ENCODE results near the gene MPPED2.

MPPED2 gene

DNA sequence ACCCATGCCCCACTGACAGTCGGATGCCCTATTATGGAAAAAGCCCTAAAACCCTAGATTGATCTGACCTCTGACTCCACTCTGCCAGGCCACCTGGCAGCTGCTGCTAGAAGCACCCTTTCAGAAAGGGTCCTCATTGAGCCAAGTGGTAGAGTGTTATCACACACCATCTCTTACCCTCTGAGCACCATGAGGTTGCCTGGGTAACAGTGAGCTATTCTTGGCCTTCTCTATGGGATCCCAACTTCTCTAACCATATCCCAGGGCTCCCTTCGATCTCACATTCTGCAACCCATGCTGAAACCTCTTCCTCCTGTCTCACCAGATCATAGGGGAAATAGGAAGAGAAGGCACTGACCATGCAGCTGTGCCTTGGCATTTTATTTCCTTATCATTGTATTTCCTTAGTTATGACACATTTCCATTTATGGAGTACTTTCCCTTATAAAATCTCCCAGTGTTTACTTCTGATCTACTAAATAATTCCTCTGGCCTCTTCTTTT lies 52.7 kb downstream of the MPPED2 start:
- no peak for DNase-seq (ENCODE audit: low spot score)

- no peak for DNase-seq (ENCODE audit: low spot score)
Observed at GRCh38 chr11:30527566-30527965, 58.6 kb downstream of the MPPED2 start.

DNA sequence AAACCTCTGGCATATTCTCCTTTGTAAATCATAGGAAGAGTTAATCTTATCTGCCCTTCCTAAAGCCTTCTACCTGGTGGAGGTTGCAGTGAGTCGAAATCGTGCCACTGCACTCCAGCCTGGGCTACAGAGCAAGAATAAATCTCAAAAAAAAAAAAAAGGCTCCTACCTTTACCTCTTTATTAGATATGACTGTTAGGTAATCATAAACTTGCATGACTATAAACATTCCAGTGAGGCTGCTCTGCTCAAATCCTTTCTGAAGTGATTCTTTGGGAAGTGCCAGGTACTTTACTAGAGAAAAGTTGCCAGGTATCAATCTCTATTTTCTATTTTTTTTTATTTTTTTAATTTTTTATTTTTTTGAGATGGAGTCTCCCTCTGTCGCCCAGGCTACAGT lies 59.6 kb downstream of the MPPED2 start:
- DNase-seq (ENCODE audit: low spot score), result no peak

GRCh38 chr11:30522536-30523243 lies 63.5 kb downstream of the MPPED2 start:
- DNase-seq (ENCODE audit: low spot score), result no peak

- DNase-seq (ENCODE audit: low spot score), result no peak
Observed at GRCh38 chr11:30521297-30522071, 64.7 kb downstream of the MPPED2 start.

DNA sequence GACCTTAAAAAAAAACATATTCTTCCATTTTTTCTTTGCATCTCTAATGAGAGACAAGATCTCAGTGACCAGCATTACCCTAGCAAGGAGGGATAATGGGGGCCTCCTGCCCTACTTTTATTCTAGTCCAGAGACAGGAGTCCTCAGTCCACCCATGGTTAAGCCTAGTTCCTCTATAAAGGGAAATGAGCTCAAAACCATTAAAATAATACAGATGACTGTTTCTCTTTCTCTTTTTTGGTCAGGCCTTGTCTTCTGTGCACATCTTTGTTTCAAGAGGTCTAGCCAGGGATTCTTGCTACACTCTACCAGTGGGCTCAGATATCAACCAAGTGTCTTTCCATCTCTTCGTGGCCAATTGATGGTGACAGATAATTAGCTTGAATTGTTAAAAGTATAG lies 73.1 kb downstream of the MPPED2 start:
- no peak for DNase-seq (ENCODE audit: low spot score)

DNA sequence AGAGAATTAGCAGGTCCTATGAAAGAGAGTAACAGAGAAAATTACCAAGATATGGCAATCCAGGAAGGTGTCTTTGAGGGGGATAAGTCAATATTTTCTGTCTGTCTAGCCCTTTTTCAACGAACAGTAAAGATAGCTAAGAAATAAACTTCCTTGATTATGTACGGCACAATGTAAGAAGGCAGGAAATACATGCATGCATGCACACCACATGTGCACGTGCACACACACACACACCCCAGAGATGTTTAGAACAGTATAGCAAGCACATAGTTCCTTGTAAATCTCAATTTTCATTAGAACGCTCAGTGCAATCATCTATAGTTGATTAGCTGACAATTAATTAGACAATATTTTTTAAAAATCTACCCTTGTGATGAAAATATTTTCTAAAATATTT lies 74.7 kb downstream of the MPPED2 start:
- DNase-seq (ENCODE audit: low spot score), result no peak

DNA sequence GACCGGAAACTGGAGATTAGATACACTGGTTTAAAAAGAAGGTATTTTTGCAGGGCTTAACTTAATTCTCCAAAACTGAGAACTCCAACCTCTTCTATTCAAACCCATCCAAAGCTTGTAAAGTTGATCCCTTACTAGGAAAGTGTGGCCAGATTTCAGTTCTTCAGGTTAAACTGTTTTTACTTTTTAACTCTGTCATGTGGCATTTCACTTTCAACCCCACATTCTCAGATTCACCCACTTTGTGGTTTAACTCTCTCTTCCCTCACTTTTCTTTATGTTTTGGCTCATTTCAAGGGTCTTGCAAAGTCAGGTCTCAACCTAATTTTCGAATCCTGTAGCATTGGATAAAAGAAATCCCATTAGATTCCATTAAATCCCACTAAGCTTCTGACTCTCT lies 75.4 kb downstream of the MPPED2 start:
- DNase-seq (ENCODE audit: low spot score), result no peak

GRCh38 chr11:30509364-30509763 lies 76.8 kb downstream of the MPPED2 start:
- no peak for DNase-seq (ENCODE audit: low spot score)

DNA sequence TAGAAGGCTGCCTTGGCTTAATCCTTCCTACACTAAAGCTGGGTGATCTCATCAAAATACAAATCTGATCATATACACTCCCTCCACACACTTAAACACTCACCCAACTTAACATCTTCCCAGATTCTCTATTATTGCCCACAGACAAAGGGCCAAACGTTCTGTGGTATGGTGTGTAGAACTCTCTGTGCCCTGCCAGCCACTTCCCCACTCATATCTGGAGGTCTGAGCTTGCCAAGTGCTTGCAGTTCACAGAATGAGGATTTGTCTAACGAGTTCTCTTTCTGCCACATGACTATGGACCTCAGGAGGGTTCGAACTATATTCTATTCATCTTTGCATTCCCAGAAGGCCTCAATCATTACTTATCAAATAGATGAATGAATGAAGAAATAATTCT lies 77.6 kb downstream of the MPPED2 start:
- DNase-seq (ENCODE audit: low spot score), result no peak

DNA sequence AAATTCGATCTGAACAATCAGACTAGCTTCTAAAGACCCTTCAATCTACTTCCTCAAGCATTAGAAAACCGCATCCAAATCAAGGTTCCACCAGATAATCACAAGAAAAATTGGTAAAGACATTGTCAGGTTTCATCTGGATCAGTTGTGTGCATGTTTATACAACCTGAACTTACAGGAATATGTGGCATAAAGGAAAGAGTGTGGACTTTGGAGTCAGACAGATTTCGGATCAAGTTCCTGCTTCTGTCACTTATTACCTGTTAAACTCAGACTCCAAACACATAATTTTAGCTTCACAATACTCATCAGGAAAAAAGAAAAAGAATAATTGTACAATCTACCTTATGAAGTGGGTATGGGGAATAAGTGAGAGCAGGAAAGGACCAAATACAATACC lies 80.5 kb downstream of the MPPED2 start:
- DNase-seq (ENCODE audit: low spot score), result no peak

GRCh38 chr11:30504468-30504867 lies 81.7 kb downstream of the MPPED2 start:
- DNase-seq (ENCODE audit: low spot score), result no peak

DNA sequence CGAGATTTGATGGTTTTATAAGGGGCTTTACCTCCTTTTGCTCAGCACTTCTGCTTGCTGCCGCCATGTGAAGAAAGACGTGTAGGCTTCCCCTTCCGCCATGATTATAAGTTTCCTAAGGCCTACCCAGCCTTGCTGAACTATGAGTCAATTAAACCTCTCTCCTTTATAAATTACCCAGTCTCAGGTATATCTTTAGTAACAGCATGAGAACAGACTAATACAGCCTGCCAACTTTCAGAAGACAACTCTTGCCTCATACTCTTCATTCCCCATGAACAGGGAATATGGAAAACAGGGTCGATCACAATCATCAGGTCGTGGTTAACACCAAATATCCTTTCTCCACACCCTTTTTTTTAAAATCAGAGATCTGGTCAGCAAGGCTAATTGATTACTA lies 83.0 kb downstream of the MPPED2 start:
- no peak for DNase-seq (ENCODE audit: low spot score)

DNA sequence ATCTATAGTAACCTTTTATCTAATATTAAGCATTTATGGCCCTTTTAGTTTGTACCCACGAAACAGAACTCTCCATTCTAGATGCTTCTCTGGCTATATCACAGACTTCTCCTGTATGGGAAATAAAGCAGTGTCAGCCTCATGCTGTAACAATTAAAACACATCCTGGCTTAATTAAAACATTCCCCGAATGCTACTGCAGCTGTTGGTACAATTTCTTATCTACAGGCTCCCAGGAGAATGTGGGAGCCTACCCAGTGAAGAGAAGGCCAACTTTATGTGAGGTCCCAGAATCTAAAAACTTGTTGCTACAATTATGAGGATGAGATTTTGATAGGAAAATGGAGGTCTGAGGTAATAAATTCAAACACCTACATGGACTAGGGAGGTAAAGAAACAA lies 83.8 kb downstream of the MPPED2 start:
- no peak for DNase-seq (ENCODE audit: low spot score)

DNA sequence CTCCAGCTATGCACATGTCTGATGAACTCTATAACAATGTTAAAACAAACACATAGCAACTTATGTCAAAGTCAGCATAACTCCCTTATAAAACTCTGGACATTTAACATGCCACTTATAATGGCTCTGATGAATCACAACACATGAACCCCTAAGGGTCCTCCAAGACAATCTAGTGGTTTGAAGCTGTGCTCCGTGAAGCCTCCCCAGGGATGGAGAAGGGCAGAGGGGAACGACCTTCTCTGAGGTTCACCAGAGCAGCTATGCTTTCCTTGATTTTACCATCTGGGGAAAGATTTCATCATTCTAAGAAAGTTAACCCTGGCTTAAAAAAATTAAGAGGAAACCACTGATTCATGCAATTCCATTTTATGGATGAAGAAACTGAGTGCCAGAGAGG lies 84.4 kb downstream of the MPPED2 start:
- DNase-seq (ENCODE audit: low spot score), result no peak

DNA sequence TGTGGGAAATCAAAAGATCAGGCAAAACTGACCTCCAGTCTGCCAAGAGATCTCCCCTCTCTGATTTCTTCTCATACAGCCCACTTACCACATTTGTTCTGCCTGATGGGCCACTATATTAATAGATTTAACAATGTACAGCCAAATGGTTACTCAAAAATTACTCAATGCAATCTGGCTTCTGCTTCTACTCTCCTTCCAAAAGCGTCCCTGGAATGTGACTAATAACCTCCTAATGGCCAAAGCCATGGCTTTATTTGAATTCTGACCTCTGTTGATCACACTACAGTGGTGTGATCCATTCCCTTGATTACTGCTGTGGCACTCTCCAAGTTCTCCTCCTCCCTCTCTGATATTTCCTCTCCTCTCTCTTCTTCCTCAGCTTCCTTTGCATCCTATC lies 86.2 kb downstream of the MPPED2 start:
- no peak for DNase-seq (ENCODE audit: low spot score)

DNA sequence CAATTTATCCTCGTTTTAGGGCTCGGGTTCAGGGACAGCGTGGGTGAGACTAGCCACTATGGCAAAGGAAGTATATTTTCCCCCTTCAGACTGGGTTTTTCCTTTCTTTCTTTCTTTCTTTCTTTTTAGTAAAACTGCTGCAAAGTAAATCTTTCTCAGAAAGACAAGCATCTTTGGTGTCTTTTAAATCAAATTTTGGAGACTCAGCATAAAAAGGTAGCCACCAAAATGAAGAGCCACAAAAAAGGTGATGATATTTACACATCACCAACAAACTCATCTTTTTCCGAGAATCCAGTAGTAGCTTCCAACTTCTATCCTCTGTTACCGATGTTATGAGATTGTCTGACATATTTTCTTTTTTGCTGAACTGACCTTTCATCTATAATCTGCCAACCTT lies 88.6 kb downstream of the MPPED2 start:
- no peak for DNase-seq (ENCODE audit: low spot score)

DNA sequence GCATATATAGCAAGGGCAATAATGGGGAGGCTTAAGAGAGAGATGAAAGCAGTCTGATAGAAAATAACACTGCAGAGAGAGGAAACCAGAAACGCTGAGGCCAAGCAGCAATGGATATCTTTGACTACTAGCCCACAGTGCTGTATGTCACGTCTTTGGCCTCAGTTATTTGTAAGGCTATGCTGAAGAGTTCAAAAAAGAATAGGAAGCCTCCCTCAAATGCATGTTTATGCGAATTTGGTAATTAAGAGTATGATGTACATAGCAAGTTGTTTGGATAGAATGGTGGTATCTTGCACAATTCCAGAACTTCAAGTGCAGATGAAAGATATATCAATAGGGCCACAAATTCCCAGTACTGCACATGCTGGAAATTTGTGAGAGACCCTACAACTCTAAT lies 89.2 kb downstream of the MPPED2 start:
- no peak for DNase-seq (ENCODE audit: low spot score)

GRCh38 chr11:30495437-30495836 lies 90.7 kb downstream of the MPPED2 start:
- DNase-seq (ENCODE audit: low spot score), result no peak

DNA sequence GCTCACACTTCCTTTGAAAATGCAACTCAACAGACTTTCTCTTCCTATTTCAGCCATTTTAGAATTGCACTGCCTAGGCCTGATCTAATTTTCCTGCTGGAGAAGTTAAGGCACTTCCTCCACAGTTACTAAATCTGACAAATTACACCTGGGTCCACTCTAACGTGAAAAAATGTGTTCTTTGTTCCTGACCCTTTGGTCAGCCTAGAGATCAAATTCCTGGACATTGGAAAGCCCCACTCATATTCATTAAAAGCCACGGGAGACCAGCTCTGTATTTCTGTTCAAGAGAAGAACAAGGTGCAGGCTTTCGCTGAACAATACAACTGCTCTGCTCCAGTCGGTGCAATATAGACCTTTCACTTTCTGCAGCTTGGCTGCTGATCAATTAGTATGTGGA lies 96.6 kb downstream of the MPPED2 start:
- no peak for DNase-seq (ENCODE audit: low spot score)

DNA sequence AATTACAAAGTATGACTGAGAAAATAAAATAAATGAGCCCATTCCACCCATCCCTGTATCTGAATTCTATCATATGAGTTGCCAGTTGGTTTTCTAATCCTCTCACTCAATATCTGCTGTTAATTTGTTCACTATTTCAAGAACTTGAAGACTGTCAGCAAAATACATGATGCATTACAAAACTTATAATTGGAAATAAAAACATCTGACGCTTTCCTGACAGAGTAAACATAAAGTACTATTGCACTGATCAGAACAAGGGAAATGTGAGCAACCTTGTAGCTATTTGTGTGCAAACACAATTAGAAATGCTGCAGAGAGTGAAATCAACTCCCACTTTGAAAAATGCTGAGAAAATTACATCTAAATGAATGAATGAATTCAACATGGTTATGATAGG lies 97.1 kb downstream of the MPPED2 start:
- no peak for DNase-seq (ENCODE audit: low spot score)

DNA sequence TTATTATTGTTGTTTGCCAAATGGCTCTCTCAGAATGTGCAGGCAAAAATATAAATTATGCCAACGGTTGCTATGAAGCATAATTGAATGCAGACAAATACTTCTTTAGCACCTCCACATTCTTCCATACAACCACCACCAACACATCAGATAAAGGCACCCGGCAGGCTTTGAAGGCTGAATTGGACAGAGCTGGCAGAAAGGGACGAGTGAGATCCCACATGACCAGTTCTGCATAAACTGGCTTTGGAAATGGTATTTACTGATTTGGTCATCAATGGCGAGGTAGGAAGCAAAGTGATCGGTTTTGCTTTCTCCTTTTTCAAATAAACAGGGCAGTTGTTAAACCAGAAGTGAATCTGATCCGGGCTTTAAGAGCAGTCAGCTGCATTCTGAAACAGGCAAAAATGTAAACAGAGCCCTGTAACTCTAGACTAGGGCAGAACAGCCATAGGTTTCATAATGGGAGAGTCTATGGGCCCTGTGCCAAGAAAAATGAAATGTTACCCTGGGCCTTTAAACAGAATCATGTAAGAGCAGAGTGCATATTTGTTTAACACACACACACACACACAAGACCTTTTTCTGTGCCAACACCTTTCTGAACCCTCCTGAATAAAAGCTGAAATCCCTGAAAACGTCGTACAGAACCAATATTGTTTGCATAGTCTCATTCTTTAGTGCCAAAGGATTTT lies 97.7 kb downstream of the MPPED2 start:
- no peak for DNase-seq (ENCODE audit: low spot score)

Data from CD4-positive, alpha-beta T cell treated with Interleukin-6 at 100 ng/mL for 8 hours (primary cell).